ENCODE results near the gene ARHGAP11B. TPM values are rescaled to one million over a fixed set of nuclear protein-coding genes. Genes with fewer than 3 reads are reported as not detected.

The ARHGAP11B gene

Other genes with a start within 250 kb of the ARHGAP11B start
- 0.44 and 1.1 TPM in 2 replicates for gene CHRFAM7A, start 232.6 kb upstream of the ARHGAP11B start, total RNA-seq
- gene GOLGA8R, start 211.9 kb upstream of the ARHGAP11B start, total RNA-seq: 1.1 and 1.5 TPM in 2 replicates
- gene GOLGA8Q, start 74.1 kb upstream of the ARHGAP11B start, total RNA-seq: not detected in 2 replicates
- gene GOLGA8H, start 22.1 kb upstream of the ARHGAP11B start, total RNA-seq: 0.23 TPM in 1 of 2 replicates, not detected in the other